Activated CD4-positive, alpha-beta T cell treated with anti-CD3 and anti-CD28 coated beads for 1 hour (primary cell): ENCODE measurements around the gene SFXN4.
A peak's percentile ranks its signal among the peaks of the same experiment; 100 is the strongest.
"Not testable (repeated sequence)": the region's sequence is repeated elsewhere in the genome, so short reads cannot be mapped to it uniquely, and the experiment has no call there.

Experiments
- DNase-seq: peaks from one replicate; pipeline ENCODE4 v3.0.0-alpha.2; 2020

SFXN4 gene

GRCh38 chr10:119105155-119105554 is 60.4 kb downstream of the SFXN4 start:
- no peak for DNase-seq

DNA sequence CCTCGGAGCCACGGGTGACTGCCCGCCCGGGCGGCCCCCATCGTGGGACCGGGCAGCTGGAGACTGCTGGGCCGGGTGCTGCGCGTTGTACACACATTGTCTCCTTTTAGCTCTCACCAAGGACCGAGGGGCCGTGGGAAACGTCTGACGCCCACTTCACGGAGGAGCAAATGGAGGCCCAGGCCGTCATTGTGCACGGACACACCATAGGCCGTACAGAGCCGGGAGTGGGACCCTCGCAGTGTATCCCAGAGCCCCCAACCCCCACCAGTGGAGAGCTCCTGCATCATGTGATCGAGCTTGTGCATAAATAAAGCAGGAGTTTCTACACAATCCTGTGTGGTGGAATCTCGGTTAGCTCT is 60.9 kb downstream of the SFXN4 start:
- no peak for DNase-seq

DNA sequence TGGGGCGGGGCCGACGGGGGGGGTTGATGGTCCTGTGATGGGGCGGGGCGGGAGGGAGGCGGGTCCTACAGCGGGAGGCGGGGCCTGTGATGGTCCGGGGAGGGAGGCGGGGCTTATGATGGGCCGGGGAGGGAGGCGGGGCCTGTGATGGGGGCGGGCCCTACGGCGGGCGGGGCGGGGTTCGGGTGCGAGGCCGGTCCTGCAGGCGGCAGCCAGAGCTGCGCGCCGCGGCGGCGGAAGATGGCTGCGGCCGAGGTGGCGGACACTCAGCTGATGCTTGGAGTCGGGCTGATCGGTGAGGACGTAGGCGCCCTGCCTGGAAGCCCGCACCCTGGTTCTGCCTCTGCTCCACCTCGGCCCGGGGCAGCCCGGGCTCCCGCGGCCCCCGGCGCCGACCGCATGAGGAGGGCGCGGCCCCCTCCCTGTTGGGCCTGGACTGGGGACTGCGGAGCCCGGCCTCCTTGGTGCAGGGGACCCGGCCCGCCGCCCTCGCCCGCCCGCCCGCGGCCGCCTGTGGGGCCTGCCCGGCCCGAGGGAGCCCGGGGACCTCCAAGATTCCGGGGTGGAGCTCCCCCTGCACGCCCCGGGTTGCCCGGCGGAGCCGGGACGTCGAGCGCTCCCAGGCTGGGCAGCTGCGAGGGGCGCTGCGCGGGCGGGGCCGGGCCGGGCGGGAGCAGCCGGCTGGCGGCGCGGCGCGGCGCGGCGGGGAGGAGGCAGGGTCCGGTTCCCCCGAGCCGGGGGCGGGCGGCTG is 61.4 kb downstream of the SFXN4 start, which contains the start of gene DENND10:
DENND10 (plus strand) TSS at position 211 of the 751 bp plus-strand sequence; CDS start at position 241, 30 bp downstream.
- DNase-seq = peak; percentile 64

GRCh38 chr10:119103241-119103902 is 62.1 kb downstream of the SFXN4 start:
- no peak for DNase-seq

DNA sequence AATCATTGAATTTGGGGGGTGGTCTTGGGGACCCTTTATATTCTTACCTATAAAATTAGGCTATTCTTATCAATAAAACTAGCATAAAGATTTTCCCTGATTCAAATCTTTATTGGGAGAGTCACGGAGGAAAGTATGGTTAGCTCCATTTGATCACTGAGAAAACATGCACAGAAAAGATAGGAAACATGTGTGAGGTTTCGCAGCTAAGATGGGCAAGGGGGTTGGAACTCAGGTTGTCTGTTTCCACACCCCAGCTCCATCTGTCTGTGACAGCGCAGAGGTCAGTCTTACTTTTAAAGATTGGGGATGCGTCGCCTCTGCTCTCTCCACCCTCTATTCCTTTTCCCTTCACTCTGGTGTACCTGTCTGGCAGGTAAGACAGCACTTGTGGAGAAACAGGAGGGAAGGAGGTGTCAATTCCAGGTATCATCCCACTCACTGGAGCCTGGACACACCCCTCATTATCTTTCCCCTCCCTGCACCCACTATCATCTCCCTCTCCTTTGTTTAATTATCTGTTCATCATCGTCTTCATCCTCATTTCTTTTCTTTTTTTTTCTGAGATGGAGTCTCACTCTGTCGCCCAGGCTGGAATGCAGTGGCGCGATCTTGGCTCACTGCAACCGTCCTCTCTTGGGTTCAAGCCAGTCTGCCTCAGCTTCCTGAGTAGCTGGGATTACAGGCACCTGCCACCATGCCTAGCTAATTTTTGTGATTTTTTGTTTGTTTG is 64.0 kb downstream of the SFXN4 start:
- no peak for DNase-seq

DNA sequence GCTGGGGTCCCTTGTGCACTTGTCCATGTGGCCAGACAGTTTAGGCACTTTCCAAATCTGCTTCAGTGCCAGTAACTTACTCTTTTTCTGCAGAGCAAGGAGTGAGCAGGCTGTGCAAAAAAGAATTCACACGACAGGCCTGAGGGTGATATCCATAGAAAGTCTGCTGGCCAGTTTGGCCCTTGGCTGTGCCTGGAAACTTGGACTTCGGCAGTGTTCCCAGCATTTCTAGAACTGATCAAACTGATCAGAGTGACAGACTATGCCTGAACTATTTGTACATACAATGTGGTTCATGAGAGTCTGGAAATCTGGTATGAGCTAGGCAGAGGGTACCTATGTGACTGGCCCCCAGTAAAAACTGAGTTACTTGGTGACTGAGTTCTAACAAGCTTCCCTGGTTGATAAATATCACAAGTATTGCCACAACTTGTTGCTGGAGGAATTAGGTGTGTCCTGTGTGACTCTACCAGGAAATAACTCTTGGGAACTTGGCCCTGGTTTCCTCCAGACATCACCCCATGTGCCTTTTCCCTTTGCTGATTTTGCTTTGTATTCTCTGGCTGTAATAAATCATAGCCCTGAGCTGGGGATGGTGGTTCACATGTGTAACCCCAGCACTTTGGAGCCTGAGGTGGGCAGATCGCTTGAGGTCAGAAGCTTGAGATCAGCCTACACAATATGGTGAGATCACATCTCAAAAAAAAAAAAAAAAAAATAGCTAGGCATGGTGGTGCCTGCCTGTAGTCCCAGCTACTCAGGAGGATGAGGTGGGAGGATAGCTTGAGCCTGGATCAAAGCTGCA is 64.9 kb downstream of the SFXN4 start:
- DNase-seq = no peak

GRCh38 chr10:119098576-119098975 is 66.9 kb downstream of the SFXN4 start:
- DNase-seq = no peak

DNA sequence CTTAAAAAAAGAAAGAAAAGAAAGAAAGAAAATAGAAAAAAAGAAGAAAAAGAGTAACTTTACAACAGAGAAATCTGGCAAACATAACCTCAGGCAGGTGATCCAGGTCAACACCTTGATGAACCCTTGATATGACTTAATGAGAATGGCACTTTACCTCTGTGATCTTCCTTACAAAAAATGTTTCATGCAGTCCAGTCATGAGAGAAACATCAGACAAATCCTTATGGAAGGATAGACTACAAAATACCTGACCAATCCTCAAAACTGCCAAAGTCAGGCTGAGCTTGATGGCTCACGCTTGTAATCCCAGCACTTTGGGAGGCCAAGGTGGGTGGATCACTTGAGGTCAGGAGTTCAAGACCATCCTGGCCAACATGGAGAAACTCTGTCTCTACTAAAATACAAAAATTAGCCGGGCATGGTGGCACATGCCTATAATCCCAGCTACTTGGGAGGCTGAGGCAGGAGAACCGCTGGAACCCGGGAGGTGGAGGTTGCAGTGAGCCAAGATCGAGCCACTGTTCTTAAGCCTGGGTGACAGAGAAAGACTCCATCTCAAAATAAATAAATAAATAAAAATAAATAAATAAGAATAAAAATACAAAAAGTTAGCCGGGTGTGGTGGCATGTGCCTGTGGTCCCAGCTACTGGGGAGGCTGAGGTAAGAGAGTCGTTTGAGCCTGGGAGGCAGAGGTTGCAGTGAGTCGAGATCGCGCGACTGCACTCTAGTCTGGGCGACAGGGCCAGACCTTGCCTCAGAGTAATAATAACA is 68.7 kb downstream of the SFXN4 start:
- not testable (repeated sequence) for DNase-seq

DNA sequence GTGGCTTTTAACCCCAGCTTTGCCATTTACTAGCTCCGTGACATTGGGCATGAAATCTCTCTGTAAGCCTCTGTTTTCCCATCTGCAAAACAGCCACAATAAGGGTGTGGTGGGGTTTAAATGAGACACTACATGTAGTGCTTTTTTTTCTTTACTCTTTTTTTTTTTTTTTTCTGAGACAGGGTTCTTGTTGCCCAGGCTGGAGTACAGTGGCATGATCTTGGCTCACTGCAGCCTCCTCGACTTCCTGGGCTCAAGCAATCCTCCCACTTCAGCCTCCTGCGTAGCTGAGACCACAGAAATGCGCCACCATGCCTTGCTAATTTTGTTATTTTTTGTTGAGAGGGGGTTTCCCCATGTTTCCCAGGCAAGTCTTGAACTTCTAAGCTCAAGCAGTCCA is 69.9 kb downstream of the SFXN4 start:
- DNase-seq = no peak

DNA sequence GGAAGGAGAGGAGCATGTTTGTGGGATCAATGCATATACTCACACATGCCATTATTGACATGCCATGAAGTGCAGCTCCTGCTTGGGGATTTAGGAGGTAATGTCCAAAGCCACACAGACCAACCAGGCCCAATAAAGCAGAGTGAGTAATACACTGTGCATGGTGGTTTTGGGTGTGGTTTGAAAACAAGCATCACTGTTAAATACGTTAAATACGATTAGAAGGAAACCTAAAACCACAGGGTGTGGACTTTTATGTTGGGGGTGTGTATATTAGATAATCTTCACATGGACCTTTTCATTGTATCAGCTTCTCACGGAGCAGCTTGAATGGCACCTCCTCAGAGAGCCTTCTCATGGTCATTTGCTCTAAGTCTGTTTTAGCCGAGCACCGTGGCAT is 74.5 kb downstream of the SFXN4 start:
- no peak for DNase-seq
